Fibroblast of lung (primary cell): ENCODE data around the gene LPIN1. TPM values are rescaled to one million over a fixed set of nuclear protein-coding genes. Genes with fewer than 3 reads are reported as not detected.

ENCODE experiments used
- DNase-seq, 2 donors: peaks; one replicate each; pipeline versions ENCODE4 v3.0.0 to v3.0.0-alpha.2; 2010; ENCODE audit warnings: low read depth in 2 of 2
- H2AFZ ChIP-seq: 2 replicates; pipeline ENCODE4 v1.5.1; 2012; ENCODE audit warnings: low read length, control low read depth, inconsistent platforms
- H3K27ac ChIP-seq: 2 replicates; pipeline ENCODE4 v1.5.1; 2011; ENCODE audit warnings: low read length, control low read depth; ENCODE audit not compliant: insufficient read depth
- H3K27me3 ChIP-seq: 2 replicates; pipeline ENCODE4 v1.5.1; 2011; ENCODE audit warnings: mild to moderate bottlenecking, low read length; ENCODE audit not compliant: control insufficient read depth, insufficient read depth
- H3K36me3 ChIP-seq: 2 replicates; pipeline ENCODE4 v1.5.1; 2011; ENCODE audit warnings: low read length; ENCODE audit not compliant: control insufficient read depth, insufficient read depth
- H3K4me1 ChIP-seq: 2 replicates; pipeline ENCODE4 v1.5.1; 2011; ENCODE audit warnings: low read length; ENCODE audit not compliant: control insufficient read depth, insufficient read depth; ENCODE audit errors: extremely low read depth
- H3K4me2 ChIP-seq: 2 replicates; pipeline ENCODE4 v1.5.1; 2011; ENCODE audit warnings: low read length, control low read depth; ENCODE audit not compliant: insufficient read depth; ENCODE audit errors: extremely low read depth
- H3K4me3 ChIP-seq, 4 experiments: fragments of 200-600 bp in 1 of 4; sonication (generic) in 1 of 4; replicated peaks in 1 of 4; 2 replicates each; pipeline ENCODE4 v1.5.1; 2011 to 2016; ENCODE audit warnings: low read length in 4 of 4, low read depth in 3 of 4, mild to moderate bottlenecking in 3 of 4, control low read depth in 2 of 4, inconsistent platforms in 1 of 4, mixed read lengths in 1 of 4; ENCODE audit not compliant: insufficient read depth in 1 of 4; ENCODE audit errors: control extremely low read depth in 1 of 4
- H3K79me2 ChIP-seq: 2 replicates; pipeline ENCODE4 v1.5.1; 2012; ENCODE audit warnings: mild to moderate bottlenecking, low read length, inconsistent platforms; ENCODE audit not compliant: control insufficient read depth, insufficient read depth
- H3K9ac ChIP-seq: 2 replicates; pipeline ENCODE4 v1.5.1; 2011; ENCODE audit warnings: mild to moderate bottlenecking, low read length, control low read depth; ENCODE audit not compliant: insufficient read depth
- H3K9me3 ChIP-seq: 2 replicates; pipeline ENCODE4 v1.5.1; 2012; ENCODE audit warnings: low read depth, low read length; ENCODE audit not compliant: control insufficient read depth, insufficient read depth
- H4K20me1 ChIP-seq: 2 replicates; pipeline ENCODE4 v1.5.1; 2011; ENCODE audit warnings: low read length; ENCODE audit not compliant: control insufficient read depth, insufficient read depth; ENCODE audit errors: extremely low read depth
- CTCF ChIP-seq, 2 donors: IDR thresholded peaks in 1 of 2; conservative IDR thresholded peaks in 1 of 2; 1 replicate in 1 of 2; 2 replicates in 1 of 2; pipeline ENCODE4 v1.5.1; 2011 to 2012; ENCODE audit warnings: low read length in 2 of 2, control low read depth in 1 of 2, inconsistent platforms in 1 of 2, low read depth in 1 of 2, mild to moderate bottlenecking in 1 of 2
- EZH2 ChIP-seq: IDR thresholded peaks from 2 replicates; pipeline ENCODE4 v1.5.1; 2012; ENCODE audit warnings: low read length, control low read depth, mild to moderate bottlenecking; ENCODE audit errors: missing control alignments
- polyA plus RNA-seq, 2 donors: library from polyadenylated mRNA; depleted of rRNA in 1 of 2; stranded (reverse) in 1 of 2; unstranded in 1 of 2; fragments of >200 nt; gene quantifications; 2 replicates each; pipeline ENCODE4 v1.2.1, GENCODE V29; 2011 to 2012; ENCODE audit warnings: missing spikeins in 1 of 2
- total RNA-seq: library from RNA; depleted of rRNA; stranded (reverse); fragments of >200 nt; gene quantifications from 2 replicates; pipeline ENCODE4 v1.2.1, GENCODE V29; 2014

The LPIN1 gene
- total and polyA plus RNA-seq, 2 donors (not counting 1 experiment from before 2014, with no cell fraction given): 87.8 to 205 TPM

DNA sequence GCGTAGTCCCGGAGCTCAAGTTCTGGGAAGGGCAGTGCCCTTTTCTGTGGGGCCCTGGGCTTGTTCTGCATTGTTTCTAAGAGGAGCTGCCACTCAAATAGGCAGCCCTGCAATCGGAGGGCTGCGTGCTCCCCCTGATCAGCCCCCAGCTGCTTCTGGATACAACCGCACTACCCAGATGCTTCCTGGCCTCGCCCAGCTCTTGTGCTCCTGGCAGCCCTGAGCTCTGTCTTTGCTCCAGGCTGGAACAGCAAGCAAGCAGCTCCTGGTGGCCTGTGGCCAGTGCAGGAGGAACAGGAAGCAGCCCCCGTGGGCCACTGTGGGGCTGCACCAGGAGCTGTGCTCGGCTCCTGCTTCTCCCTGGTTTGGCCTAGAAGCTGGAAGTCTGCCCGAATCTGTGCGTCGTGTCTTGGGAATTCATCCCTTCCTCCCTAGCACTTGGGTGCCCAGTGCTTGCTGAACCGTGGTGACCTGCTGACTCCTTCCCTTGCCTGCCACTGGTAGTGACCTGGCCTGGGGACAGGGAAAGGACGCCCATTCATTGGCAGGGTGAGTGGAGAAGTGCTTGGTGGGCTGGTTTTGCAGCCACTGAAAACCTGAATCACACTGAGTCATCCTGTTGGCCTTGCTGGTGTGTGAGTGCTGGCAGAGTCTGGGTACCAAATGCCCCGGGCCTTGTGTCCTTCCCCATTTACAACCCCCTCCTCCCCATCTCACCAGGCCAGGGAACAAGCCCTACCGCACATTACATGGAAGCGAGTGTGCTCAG is 49.1 kb upstream of the LPIN1 start:
- Histone ChIP-seq H2AFZ (no peak overlapping the region), H4K20me1 (no peaks in the 10 kb centered on the region), H3K9me3 (no peaks in the 10 kb centered on the region), H3K9ac (no peak overlapping the region), H3K4me2 (peak overlapping the region; percentile 2), H3K27ac (peak overlapping the region; percentile 76), H3K4me3 (no peak overlapping the region), H3K27me3 (no peaks in the 10 kb centered on the region), H3K4me1 (peaks cover 25% of the 10 kb centered on the region), H3K79me2 (no peaks in the 10 kb centered on the region), H3K36me3 (no peaks in the 10 kb centered on the region)
- DNase-seq: peak; percentile 77 to 79
- TF ChIP-seq EZH2 (no peak), CTCF (conservative IDR thresholded peaks at IDR 0.05 in 1 of 2, IDR thresholded peaks at IDR 0.05 in 1 of 2; ENCODE audit: low read depth in 1 of 2, low read length in 2 of 2) (no peak)

DNA sequence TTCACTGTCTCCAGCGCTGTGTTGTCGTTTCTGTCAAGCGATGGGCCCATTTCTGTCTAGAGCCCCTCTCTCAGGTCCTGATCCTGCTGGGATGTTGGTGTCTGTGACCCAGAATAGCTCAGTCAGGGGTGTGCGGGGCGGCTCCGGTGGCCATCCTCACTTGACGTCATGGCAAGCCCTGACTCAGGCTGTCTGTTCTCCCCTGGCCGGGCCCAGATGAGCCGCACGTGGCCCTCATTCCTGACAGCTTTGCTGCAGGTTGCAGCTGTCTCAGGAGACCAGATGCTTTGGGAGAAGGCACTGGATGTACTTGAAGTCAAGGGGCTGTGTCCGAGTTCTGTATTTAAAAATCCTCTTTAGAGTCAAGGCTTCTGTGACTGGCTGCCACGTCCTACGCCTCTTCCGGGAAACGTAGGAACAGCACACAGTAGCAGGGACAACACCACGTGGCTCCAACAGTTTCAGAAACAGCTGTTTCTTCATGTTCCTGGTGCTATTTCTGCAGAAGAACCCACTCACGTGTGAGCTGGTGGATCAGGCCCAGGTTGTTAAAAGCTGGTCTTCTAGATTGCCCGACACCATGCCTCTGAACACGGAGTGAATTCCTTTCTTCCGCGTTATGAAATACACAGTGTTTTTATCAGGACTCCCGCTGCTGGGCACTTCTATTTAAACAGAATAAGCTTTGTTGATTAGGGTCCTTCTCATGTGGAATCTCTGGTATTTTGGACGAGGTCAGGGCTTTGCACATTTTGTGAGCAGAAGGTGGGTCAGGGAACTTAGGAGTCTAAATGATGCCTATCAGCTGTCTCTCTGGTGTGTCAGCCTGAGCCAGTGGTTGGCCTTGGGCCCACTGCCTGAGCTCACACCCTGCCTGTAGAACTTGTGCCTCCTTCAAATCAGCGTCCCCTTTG is 48.2 kb upstream of the LPIN1 start:
- Histone ChIP-seq H3K36me3 (no peaks in the 10 kb centered on the region), H3K79me2 (no peaks in the 10 kb centered on the region), H3K27ac (peak overlapping the region; percentile 76), H3K27me3 (no peaks in the 10 kb centered on the region), H3K9ac (no peak overlapping the region), H3K9me3 (no peaks in the 10 kb centered on the region), H2AFZ (peak overlapping the region; percentile 38), H3K4me3 (no peak overlapping the region), H3K4me1 (peaks cover 26% of the 10 kb centered on the region), H3K4me2 (peak overlapping the region; percentile 55), H4K20me1 (no peaks in the 10 kb centered on the region)
- peak; percentile 73 to 77 for DNase-seq
- no peak for TF ChIP-seq CTCF (conservative IDR thresholded peaks at IDR 0.05 in 1 of 2, IDR thresholded peaks at IDR 0.05 in 1 of 2; ENCODE audit: low read depth in 1 of 2, low read length in 2 of 2)
- no peak for TF ChIP-seq EZH2
